OCI-LY1 (cell line): ENCODE measurements around the gene DISP1.

ENCODE experiments used
- CTCF ChIP-seq: fragments of 200-600 bp; sonication (generic), shearing (Covaris generic); IDR thresholded peaks from 2 replicates; pipeline ENCODE4 v1.5.1; 2017; ENCODE audit warnings: mild to moderate bottlenecking, antibody characterized with exemption, low read length, moderate library complexity, mixed read lengths
- EZH2 ChIP-seq: fragments of 200-600 bp; sonication (generic), shearing (Covaris generic); IDR thresholded peaks from 2 replicates; pipeline ENCODE4 v1.8.0; 2017; ENCODE audit warnings: borderline replicate concordance, mixed run types, mild to moderate bottlenecking, antibody characterized with exemption, low read length, moderate library complexity, mixed read lengths

DNA sequence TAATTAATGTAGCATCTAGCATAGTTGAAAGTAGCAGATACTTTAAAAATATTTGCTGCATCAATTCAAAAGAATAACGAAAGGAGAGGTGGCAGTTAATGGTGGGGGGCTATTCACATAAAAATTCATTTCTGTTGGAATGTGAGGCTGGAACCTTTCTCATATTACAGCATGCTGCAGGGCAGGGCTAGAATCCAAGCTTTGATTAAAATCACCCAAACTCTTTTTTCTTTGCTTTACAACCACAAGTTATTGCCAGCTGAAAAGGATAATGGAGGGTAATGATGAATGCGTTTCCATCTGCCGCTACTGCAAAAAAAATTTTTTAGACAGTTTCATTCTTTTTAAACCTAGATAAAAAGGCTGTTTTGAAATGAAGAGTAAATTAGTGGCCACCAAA, 9.8 kb downstream of the DISP1 start:
- no peak for TF ChIP-seq CTCF
- no peak for TF ChIP-seq EZH2
